ENCODE results near the gene SUSD6. TPM values are rescaled to one million over a fixed set of nuclear protein-coding genes. Genes with fewer than 3 reads are reported as not detected.

The SUSD6 gene
- total and polyA plus RNA-seq, 9 of the 15 experiments (the other 6 are each of a cell fraction or from before 2014, with no cell fraction given), result 2.9 to 20.7 (median 5.6) TPM

- Histone ChIP-seq H3K27me3 (ENCODE audit: control insufficient read depth in 2 of 2, insufficient read depth in 2 of 2, low read length in 2 of 2) (no peaks in the 10 kb centered on the region), H3K27ac (ENCODE audit: extremely low read depth, low read depth, low read length) (no peak overlapping the region), H4K20me1 (replicated peaks; ENCODE audit: control insufficient read depth, insufficient read depth, low read length) (peaks cover 8% of the 10 kb centered on the region; the same call in 1 of the 2 replicates), H3K9me1 (ENCODE audit: control insufficient read depth, insufficient read depth, low read length) (no peaks in the 10 kb centered on the region), H3K9ac (ENCODE audit: insufficient read depth in 1 of 2, low read depth in 2 of 2, low read length in 2 of 2) (no peak overlapping the region), H3K4me2 (ENCODE audit: insufficient read depth, low read length) (no peak overlapping the region), H3K4me3 (no peak overlapping the region), H3K79me2 (ENCODE audit: control insufficient read depth, insufficient read depth, low read length) (peaks cover 63% of the 10 kb centered on the region), H3K36me3 (ENCODE audit: control insufficient read depth, insufficient read depth, low read length) (peaks cover 6% of the 10 kb centered on the region; the same call in 2 of the 3 replicates), H3K9me3 (replicated peaks; ENCODE audit: control insufficient read depth, insufficient read depth, low read depth, low read length) (no peaks in the 10 kb centered on the region), H3K4me1 (replicated peaks in 1 of 2; ENCODE audit: control insufficient read depth in 2 of 2, insufficient read depth in 2 of 2, low read length in 2 of 2) (no peaks in the 10 kb centered on the region), H2AFZ (ENCODE audit: low read depth, low read length) (no peak overlapping the region)
- FAIRE-seq (no peak), DNase-seq (ENCODE audit: extremely low read depth in 1 of 4, low spot score in 3 of 4) (no peak), ATAC-seq (no peak)
- TF ChIP-seq ELF4 (CRISPR knock-in tag; IDR thresholded peaks at IDR 0.05), result no peak
- TF ChIP-seq WHSC1 (IDR thresholded peaks at IDR 0.05; ENCODE audit: low read length), result no peak
- no peak for TF ChIP-seq CREBBP (IDR thresholded peaks at IDR 0.05; ENCODE audit: low read depth, low read length)
- no peak for TF ChIP-seq CHAMP1 (IDR thresholded peaks at IDR 0.05)
- no TSS peak for BruUV-seq (replicated peaks)
- intact Hi-C loops (cut with micrococcal nuclease) (no loop called here), in situ Hi-C loops (cut with MboI) (no loop called here)
- POLR2A ChIA-PET, result interaction anchor here (1.4 kb wide), 1 partner anchor 14 kb away, joined by 7 read pairs; no protein-coding TSS in a partner anchor
- CTCF ChIA-PET (ENCODE audit: low intra/inter-chr PET ratio), result no interaction called here
Measured at GRCh38 chr14:69673104-69673503, 61.7 kb downstream of the SUSD6 start.
